IMR-90 (cell line): ENCODE results near the gene HOXA13. TPM values are rescaled to one million over a fixed set of nuclear protein-coding genes. Genes with fewer than 3 reads are reported as not detected.

Experiments
- ATAC-seq: fragments of 200-7000 bp; cut with Tn5 transposase; 2 replicates; pipeline ENCODE4 v1.9.1; 2020; ENCODE audit warnings: low read depth, mild to moderate bottlenecking, moderate library complexity
- BruUV-seq: library from RNA; stranded (reverse); fragments of 400-500 nt; replicated peaks from 2 replicates; lab custom pipeline; 2021; lab: Mats Ljungman, UMichigan
- CTCF ChIA-PET: fragments of 300-600 bp; formaldehyde crosslinking; extraction: SDS; loops from one replicate; lab custom pipeline; 2021; ENCODE audit warnings: antibody characterized with exemption; lab: Yijun Ruan, JAX
- POLR2A ChIA-PET: fragments of 300-600 bp; sonication (Branson Sonifier 250); formaldehyde crosslinking; loops from one replicate; lab custom pipeline; 2022; ENCODE audit warnings: antibody characterized with exemption; ENCODE audit not compliant: unreplicated experiment; lab: Charles Lee
- DNase-seq: peaks from one replicate; pipeline ENCODE4 v3.0.0; 2013
- H2AFZ ChIP-seq: replicated peaks from 2 replicates; pipeline ENCODE3; 2013; ENCODE audit warnings: low read length, mild to moderate bottlenecking; ENCODE audit not compliant: poor library complexity
- H2AK5ac ChIP-seq: 2 replicates; pipeline ENCODE4 v1.6.1; 2013; ENCODE audit warnings: low read depth, low read length, inconsistent platforms
- H2AK9ac ChIP-seq: replicated peaks from 2 replicates; pipeline ENCODE3; 2013; ENCODE audit warnings: mild to moderate bottlenecking, low read depth, low read length, moderate library complexity; ENCODE audit not compliant: poor library complexity
- H2BK120ac ChIP-seq: 2 replicates; pipeline ENCODE4 v1.6.1; 2013; ENCODE audit warnings: low read depth, low read length, inconsistent platforms
- H2BK15ac ChIP-seq: 3 replicates; pipeline ENCODE4 v1.6.1; 2013; ENCODE audit warnings: low read depth, low read length, inconsistent platforms
- H2BK20ac ChIP-seq: 2 replicates; pipeline ENCODE4 v1.6.1; 2013; ENCODE audit warnings: low read depth, mild to moderate bottlenecking, inconsistent platforms, low read length, moderate library complexity
- H2BK5ac ChIP-seq: 2 replicates; pipeline ENCODE4 v1.6.1; 2013; ENCODE audit warnings: mild to moderate bottlenecking, low read depth, low read length, inconsistent platforms; ENCODE audit not compliant: poor library complexity, severe bottlenecking
- H3K14ac ChIP-seq: replicated peaks from 2 replicates; pipeline ENCODE4 v1.6.1; 2013; ENCODE audit warnings: low read depth, low read length, inconsistent platforms
- H3K18ac ChIP-seq: 2 replicates; pipeline ENCODE4 v1.6.1; 2013; ENCODE audit warnings: low read depth, low read length, control low read depth
- H3K23ac ChIP-seq: 2 replicates; pipeline ENCODE4 v1.6.1; 2013; ENCODE audit warnings: low read depth, low read length, inconsistent platforms
- H3K27ac ChIP-seq: 2 replicates; pipeline ENCODE4 v1.5.1; 2013; ENCODE audit warnings: mild to moderate bottlenecking, control low read depth, low read length; ENCODE audit not compliant: insufficient read depth
- H3K27me3 ChIP-seq: 2 replicates; pipeline ENCODE4 v1.6.1; 2013; ENCODE audit warnings: low read length; ENCODE audit not compliant: control insufficient read depth, insufficient read depth
- H3K36me3 ChIP-seq: 2 replicates; pipeline ENCODE4 v1.6.1; 2013; ENCODE audit warnings: low read length, mixed read lengths; ENCODE audit not compliant: control insufficient read depth, insufficient read depth
- H3K4ac ChIP-seq: 2 replicates; pipeline ENCODE4 v1.6.1; 2013; ENCODE audit warnings: low read depth, low read length, inconsistent platforms
- H3K4me1 ChIP-seq: 2 replicates; pipeline ENCODE4 v1.6.1; 2013; ENCODE audit warnings: low read length, mixed read lengths; ENCODE audit not compliant: control insufficient read depth, insufficient read depth
- H3K4me2 ChIP-seq: 2 replicates; pipeline ENCODE4 v1.6.1; 2013; ENCODE audit warnings: low read depth, mild to moderate bottlenecking, control low read depth, low read length, moderate library complexity
- H3K4me3 ChIP-seq: 2 replicates; pipeline ENCODE4 v1.5.1; 2013; ENCODE audit warnings: low read depth, mild to moderate bottlenecking, control low read depth, low read length, moderate library complexity; ENCODE audit not compliant: insufficient read depth
- H3K56ac ChIP-seq: 2 replicates; pipeline ENCODE4 v1.6.1; 2013; ENCODE audit warnings: low read length, inconsistent platforms; ENCODE audit not compliant: insufficient read depth; ENCODE audit errors: extremely low read depth
- H3K79me1 ChIP-seq, 2 experiments: 2 replicates each; pipeline ENCODE4 v1.6.1; 2013; ENCODE audit warnings: low read length in 2 of 2, inconsistent platforms in 1 of 2, low read depth in 1 of 2
- H3K9ac ChIP-seq: 2 replicates; pipeline ENCODE4 v1.6.1; 2013; ENCODE audit warnings: low read depth, low read length, control low read depth
- H3K9me1 ChIP-seq: 2 replicates; pipeline ENCODE4 v1.6.1; 2013; ENCODE audit warnings: low read length, inconsistent platforms; ENCODE audit not compliant: insufficient read depth
- H3K9me3 ChIP-seq: 2 replicates; pipeline ENCODE4 v1.6.1; 2013; ENCODE audit warnings: low read length; ENCODE audit not compliant: control insufficient read depth, insufficient read depth
- H4K20me1 ChIP-seq: 2 replicates; pipeline ENCODE4 v1.6.1; 2013; ENCODE audit warnings: low read length, inconsistent platforms; ENCODE audit not compliant: insufficient read depth
- H4K5ac ChIP-seq: 2 replicates; pipeline ENCODE4 v1.6.1; 2013; ENCODE audit warnings: mild to moderate bottlenecking, low read depth, low read length, control low read depth
- H4K8ac ChIP-seq, 2 experiments: 2 replicates each; pipeline ENCODE4 v1.6.1; 2013; ENCODE audit warnings: low read depth in 2 of 2, low read length in 2 of 2, control low read depth in 1 of 2, inconsistent platforms in 1 of 2
- H4K91ac ChIP-seq: 2 replicates; pipeline ENCODE4 v1.6.1; 2013; ENCODE audit warnings: low read depth, low read length, inconsistent platforms; ENCODE audit not compliant: insufficient read depth
- BHLHE40 ChIP-seq: fragments of 150-350 bp; IDR thresholded peaks from 2 replicates; pipeline ENCODE4 v1.6.1; 2016; ENCODE audit warnings: mild to moderate bottlenecking, low read depth, low read length
- CEBPB ChIP-seq: IDR thresholded peaks from 2 replicates; pipeline ENCODE4 v1.6.1; 2012; ENCODE audit warnings: low read depth, low read length, improper control_type of control experiment
- CHD1 ChIP-seq: IDR thresholded peaks from 2 replicates; pipeline ENCODE4 v1.6.1; 2012; ENCODE audit warnings: low read depth, low read length, improper control_type of control experiment
- FOS ChIP-seq: fragments of 150-350 bp; IDR thresholded peaks from 2 replicates; pipeline ENCODE4 v1.6.1; 2016; ENCODE audit warnings: low read depth, low read length
- MAFK ChIP-seq: IDR thresholded peaks from 2 replicates; pipeline ENCODE4 v1.6.1; 2012; ENCODE audit warnings: low read depth, low read length, improper control_type of control experiment
- MXI1 ChIP-seq: IDR thresholded peaks from 2 replicates; pipeline ENCODE4 v1.6.1; 2012; ENCODE audit warnings: low read depth, mild to moderate bottlenecking, low read length, moderate library complexity, borderline replicate concordance
- POLR2A ChIP-seq: IDR thresholded peaks from 2 replicates; pipeline ENCODE4 v1.6.1; 2012; ENCODE audit warnings: mild to moderate bottlenecking, low read depth, low read length
- RAD21 ChIP-seq: IDR thresholded peaks from 2 replicates; pipeline ENCODE4 v1.6.1; 2012; ENCODE audit warnings: low read length, improper control_type of control experiment
- RCOR1 ChIP-seq: IDR thresholded peaks from 2 replicates; pipeline ENCODE4 v1.6.1; 2012; ENCODE audit warnings: mild to moderate bottlenecking, low read length, improper control_type of control experiment; ENCODE audit not compliant: insufficient replicate concordance
- USF2 ChIP-seq: fragments of 150-350 bp; IDR thresholded peaks from 2 replicates; pipeline ENCODE4 v1.6.1; 2017; ENCODE audit warnings: mild to moderate bottlenecking, antibody characterized with exemption, low read length, low read depth
- WGBS, 2 experiments: methylation state at CpG; one replicate each; pipeline versions ENCODE4 v1.1.5 to v1.1.7; 2013; ENCODE audit warnings: missing lambda C conversion rate in 2 of 2; ENCODE audit not compliant: insufficient read length in 1 of 2; ENCODE audit errors: extremely low coverage in 2 of 2; 5-methylcytosine and 5-hydroxymethylcytosine counted together
- dilution Hi-C: fragments of 300-500 bp; cut with HindIII; formaldehyde crosslinking; loops from one replicate; pipeline ENCODE4 v1.14.3; 2018; ENCODE audit warnings: low sequenced_read_pairs; ENCODE audit not compliant: unreplicated experiment
- in situ Hi-C: fragments of 300-500 bp; cut with MboI; formaldehyde crosslinking; loops from 3 replicates; pipeline ENCODE4 v1.14.3; 2019; ENCODE audit warnings: low sequenced_read_pairs, inconsistent platforms, mixed read lengths
- intact Hi-C: fragments of 100-400 bp; cut with micrococcal nuclease; formaldehyde crosslinking; loops from 2 replicates; pipeline ENCODE4 v1.10.0; 2022
- polyA plus RNA-seq, 3 experiments: library from polyadenylated mRNA; depleted of rRNA; stranded (reverse); fragments of >200 nt; gene quantifications; 2 replicates each; pipeline ENCODE4 v1.2.3, GENCODE V29; 2012; ENCODE audit warnings: low replicate concordance in 1 of 3
- total RNA-seq: library from RNA; depleted of rRNA; stranded (reverse); fragments of >200 nt; gene quantifications from 2 replicates; pipeline ENCODE4 v1.2.3, GENCODE V29; 2012
- TF ChIP-seq, protein P1 (sequence below): conservative IDR thresholded peaks from 2 replicates; pipeline ENCODE4 v1.5.1; 2012; ENCODE audit warnings: mild to moderate bottlenecking, low read depth, low read length, improper control_type of control experiment

HOXA13 gene
- total and polyA plus RNA-seq, 2 of the 4 experiments (the other 2 are of a cell fraction), result not detected

DNA sequence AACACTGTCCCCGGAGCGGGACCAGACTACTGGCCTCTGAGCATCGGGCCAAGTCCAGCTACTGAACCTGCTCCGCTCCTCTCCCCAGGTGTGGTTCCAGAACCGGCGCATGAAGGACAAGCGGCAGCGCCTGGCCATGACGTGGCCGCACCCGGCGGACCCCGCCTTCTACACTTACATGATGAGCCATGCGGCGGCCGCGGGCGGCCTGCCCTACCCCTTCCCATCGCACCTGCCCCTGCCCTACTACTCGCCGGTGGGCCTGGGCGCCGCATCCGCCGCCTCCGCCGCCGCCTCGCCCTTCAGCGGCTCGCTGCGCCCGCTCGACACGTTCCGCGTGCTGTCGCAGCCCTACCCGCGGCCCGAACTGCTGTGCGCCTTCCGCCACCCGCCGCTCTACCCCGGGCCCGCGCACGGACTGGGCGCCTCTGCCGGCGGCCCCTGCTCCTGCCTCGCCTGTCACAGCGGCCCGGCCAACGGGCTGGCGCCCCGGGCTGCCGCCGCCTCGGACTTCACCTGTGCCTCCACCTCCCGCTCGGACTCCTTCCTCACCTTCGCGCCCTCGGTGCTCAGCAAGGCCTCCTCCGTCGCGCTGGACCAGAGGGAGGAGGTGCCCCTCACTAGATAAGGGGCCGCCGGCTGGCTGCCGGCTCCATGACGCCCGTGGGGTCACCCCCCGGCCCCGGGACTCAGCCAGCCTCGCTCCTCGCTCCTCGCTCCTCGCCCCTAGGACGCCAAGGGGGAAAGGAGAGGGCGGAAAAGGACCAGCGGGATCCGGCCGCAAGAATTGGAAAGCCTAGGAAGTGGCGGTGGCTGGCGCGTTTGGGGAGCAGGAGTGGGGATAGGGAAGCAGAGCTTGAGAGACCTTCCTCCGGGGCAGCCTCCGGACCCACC, 46.2 kb upstream of the HOXA13 start:
- TF ChIP-seq POLR2A (no peak), BHLHE40 (no peak), RAD21 (no peak), MXI1 (no peak), FOS (no peak), CEBPB (no peak), USF2 (no peak), CHD1 (no peak), RCOR1 (no peak), MAFK (no peak)
- TF ChIP-seq, protein P1, sequence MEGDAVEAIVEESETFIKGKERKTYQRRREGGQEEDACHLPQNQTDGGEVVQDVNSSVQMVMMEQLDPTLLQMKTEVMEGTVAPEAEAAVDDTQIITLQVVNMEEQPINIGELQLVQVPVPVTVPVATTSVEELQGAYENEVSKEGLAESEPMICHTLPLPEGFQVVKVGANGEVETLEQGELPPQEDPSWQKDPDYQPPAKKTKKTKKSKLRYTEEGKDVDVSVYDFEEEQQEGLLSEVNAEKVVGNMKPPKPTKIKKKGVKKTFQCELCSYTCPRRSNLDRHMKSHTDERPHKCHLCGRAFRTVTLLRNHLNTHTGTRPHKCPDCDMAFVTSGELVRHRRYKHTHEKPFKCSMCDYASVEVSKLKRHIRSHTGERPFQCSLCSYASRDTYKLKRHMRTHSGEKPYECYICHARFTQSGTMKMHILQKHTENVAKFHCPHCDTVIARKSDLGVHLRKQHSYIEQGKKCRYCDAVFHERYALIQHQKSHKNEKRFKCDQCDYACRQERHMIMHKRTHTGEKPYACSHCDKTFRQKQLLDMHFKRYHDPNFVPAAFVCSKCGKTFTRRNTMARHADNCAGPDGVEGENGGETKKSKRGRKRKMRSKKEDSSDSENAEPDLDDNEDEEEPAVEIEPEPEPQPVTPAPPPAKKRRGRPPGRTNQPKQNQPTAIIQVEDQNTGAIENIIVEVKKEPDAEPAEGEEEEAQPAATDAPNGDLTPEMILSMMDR, result no peak
- peaks cover 100% of the 10 kb centered on the region for H3K27me3 ChIP-seq
- no peak overlapping the region for H3K18ac ChIP-seq
- no peak overlapping the region for H2BK120ac ChIP-seq
- POLR2A ChIA-PET, result no interaction called here
- H4K5ac ChIP-seq, result no peak overlapping the region
- H3K4ac ChIP-seq, result no peak overlapping the region
- no peaks in the 10 kb centered on the region for H4K20me1 ChIP-seq
- H3K9ac ChIP-seq, result no peak overlapping the region
- H3K4me3 ChIP-seq, result no peak overlapping the region
- dilution Hi-C loops, result no loop called here
- ATAC-seq (no peak), DNase-seq (no peak)
- H2AFZ ChIP-seq, result no peak overlapping the region
- H3K27ac ChIP-seq, result no peak overlapping the region
- no peak overlapping the region for H4K8ac ChIP-seq
- no peak overlapping the region for H3K23ac ChIP-seq
- no peaks in the 10 kb centered on the region; the same call in 1 of the 2 replicates for H3K4me1 ChIP-seq
- H3K9me3 ChIP-seq, result peaks cover 25% of the 10 kb centered on the region
- in situ Hi-C loops, result no loop called here
- no peaks in the 10 kb centered on the region for H3K79me1 ChIP-seq
- no peak overlapping the region for H3K4me2 ChIP-seq
- no peak overlapping the region for H3K14ac ChIP-seq
- no peak overlapping the region for H4K91ac ChIP-seq
- WGBS, 2 experiments, result 2% methylated on average over 46 of the region's 90 CpGs; no CpG with 5 or more reads in 1 of the 2 experiments
- intact Hi-C loops, result no loop called here
- no peak overlapping the region for H3K56ac ChIP-seq
- no TSS peak for BruUV-seq
- CTCF ChIA-PET, result no interaction called here
- H2BK5ac ChIP-seq, result no peak overlapping the region
- H2BK15ac ChIP-seq, result no peak overlapping the region
- H2BK20ac ChIP-seq, result no peak overlapping the region
- H3K36me3 ChIP-seq, result no peaks in the 10 kb centered on the region
- H2AK5ac ChIP-seq, result no peak overlapping the region
- H3K9me1 ChIP-seq, result no peaks in the 10 kb centered on the region
- no peak overlapping the region for H2AK9ac ChIP-seq
